Stimulated activated CD8-positive, alpha-beta memory T cell treated with anti-CD3 and anti-CD28 coated beads, Interleukin-2, amount 100 ng/mL, for 48 hours (primary cell): Measurements from ENCODE around the gene CBX6.
"Not testable (repeated sequence)": the region's sequence is repeated elsewhere in the genome, so short reads cannot be mapped to it uniquely, and the experiment has no call there.

ENCODE experiments used
- DNase-seq, 2 donors: peaks; one replicate each; pipeline ENCODE4 v3.0.0-alpha.2; 2020; ENCODE audit warnings: low read depth in 2 of 2

CBX6 gene

DNA sequence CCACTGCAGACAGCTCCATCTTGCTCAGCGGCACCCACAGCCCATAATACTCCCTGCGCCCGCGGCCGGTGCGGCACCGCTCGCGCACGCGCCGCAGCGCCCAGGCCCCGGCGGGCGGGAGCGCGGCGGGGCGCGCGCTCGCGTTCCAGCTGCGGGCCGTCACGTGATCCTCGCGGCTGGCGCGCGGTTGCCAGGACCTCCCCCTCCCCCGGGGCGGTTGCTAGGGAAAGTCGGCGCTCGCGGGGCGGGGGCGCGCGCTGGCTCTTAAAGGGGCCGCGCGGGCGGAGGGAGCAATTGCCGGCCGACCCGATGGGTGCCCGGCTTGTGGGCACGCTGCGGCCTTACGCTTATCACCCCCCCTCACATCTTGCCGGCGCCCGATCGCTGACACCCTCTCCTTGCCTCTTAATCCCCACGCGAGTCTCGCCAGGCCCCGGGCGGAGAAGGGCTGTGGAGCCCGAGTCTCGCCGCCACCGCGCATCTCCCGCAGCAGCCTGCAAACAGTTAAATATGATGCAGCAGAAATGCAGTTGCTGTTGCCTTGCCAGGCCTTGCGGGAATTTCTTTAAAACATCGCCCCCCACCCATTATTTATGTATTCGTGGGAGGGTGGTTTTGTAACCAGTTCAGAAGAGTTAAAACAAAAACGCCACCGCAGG lies at the start of gene CBX6:
CBX6 (minus strand) TSS at position 45 of the 659 bp plus-strand sequence; CDS start at position 19, 26 bp downstream.
- DNase-seq, result peak; percentile 94 to 95

DNA sequence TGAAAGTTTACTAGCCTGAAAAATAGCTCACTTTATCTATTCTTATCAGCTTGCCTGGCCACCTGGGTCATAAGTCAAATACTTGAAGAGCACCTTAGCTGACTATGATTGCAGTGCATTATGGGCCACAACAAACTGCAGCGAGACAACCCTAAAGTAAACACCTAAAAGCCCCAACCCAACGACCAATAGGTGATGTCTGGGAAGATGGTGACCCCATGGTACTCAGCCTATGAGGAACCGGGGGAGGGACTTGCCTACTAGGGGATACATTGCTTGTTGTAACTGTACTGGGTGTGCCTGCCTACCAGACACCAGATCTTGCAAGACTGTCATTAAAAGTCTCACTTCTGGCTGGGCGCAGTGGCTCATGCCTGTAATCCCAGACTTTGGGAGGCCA lies 49.8 kb upstream of the CBX6 start:
- no peak for DNase-seq

DNA sequence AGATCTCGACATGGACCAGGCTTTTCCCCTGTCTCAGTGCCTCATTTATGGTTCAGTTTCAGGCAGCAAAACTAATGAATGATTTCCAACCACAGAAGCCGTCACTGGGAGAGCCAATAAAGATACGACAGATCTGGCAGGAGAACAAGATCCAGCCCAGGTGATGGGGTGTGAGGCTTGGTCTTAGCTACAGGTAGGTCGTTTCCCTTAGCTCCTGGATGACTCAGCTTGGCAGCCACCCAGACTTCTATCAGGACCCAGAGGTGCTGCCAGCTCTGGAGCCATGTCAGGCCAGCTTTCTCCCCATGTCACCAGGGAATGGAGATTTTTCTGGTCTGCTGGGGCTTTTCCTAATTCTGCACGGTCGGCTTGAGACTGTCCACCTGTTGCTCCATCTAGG lies 49.1 kb upstream of the CBX6 start:
- no peak for DNase-seq

DNA sequence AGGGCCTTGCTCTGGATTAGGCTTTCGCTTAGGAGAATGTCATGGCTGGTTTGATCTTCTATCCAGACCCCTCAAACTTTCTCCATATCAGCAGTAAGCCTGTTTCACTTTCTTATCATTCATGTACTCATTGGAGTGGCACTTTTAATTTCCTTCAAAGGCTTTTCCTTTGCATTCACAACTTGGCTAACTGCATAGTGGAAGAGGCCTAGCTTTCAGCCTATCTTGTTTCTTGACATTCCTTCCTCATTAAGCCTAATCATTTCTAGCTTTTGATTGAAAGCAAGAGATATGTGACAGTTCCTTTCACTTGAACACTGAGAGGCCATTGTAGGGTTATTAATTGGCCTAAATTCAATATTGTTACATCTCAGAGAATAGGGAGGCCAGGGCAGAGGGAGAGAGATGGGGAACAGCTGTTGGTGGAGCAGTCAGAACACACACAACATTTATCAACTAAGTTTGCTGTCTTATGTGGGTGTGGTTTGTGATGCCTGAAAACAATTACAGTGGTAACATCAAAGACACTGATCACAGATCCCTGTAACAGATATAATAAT lies 47.7 kb upstream of the CBX6 start:
- no peak for DNase-seq

DNA sequence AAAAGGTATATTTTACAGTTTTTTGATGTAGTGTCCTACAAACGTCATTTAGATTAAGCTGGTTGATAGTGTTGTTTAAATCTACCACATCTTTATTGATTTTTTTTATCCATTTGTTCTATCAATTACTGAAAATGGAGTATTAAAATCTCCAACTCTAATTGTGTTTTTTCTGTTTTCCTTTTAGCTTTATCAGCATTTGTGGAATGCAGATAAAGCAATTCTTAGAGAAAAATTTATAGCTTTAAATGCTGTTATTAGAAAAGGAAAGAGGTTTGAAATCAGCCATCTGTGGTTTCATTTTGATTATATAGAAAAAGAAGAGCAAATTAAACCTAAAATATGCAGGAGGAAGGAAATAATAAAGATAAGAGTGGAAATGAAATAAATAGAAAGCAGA lies 39.4 kb upstream of the CBX6 start:
- DNase-seq, result no peak

DNA sequence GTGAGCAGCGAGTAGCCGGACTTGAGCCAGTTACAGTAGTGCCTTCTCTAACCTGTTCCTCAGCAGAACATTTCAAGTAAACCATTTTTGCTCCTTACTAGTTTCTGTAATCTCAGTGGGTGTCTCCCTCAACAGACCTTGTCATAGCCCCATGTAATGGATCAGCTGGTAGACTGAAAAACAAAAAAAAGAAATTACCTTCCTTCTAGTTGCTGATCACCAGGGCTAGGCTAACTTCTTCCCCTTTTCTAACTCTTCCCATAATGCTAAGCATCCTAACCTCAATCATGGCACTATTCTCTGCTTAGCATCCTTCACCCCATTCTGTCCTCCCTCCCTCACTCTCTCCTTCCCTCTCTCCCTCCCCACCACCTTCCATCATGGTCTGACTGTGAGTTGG lies 35.8 kb upstream of the CBX6 start:
- no peak for DNase-seq

DNA sequence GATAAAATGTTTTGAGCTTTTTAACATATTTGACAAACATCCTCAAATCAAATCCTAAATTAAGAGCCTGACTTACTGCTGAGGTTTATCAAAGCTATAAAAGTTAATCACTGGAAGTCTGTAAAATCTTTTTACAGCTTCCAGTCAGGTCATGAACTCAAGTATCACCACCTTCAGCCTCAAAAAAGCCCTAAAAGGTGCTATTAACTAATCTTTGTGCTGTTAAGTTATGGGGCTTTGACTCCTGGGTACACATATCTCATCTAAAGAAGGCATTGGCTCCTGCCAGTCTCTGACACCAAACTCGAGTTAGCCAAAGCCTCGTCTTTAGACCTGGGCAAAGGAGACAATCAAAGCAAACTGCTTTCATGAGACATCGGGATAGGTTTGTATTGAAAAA lies 34.0 kb upstream of the CBX6 start:
- no peak for DNase-seq

DNA sequence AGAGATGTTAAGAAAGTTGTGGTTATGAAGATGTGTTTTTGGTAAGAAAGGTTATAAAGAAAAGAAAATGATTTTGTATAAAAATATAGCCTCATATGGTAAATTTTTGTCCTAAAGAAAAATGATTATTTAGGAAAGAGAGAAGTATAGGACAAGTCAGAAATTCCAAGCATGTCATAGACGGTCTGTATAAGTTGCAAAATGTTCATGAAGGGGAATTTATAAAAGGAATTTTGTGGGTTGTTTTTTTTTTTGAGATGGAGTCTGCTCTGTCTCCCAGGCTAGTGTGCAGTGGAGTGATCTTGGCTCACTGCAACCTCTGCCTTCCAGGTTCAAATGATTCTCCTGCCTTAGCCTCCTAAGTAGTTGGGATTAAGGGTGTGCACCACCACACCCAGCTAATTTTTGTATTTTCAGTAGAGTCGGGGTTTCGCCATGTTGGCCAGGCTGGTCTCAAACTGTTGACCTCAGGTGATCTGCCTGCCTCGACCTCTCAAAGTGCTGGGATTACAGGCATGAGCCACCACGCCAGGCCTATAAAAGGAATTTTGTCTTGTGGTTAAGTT lies 32.1 kb upstream of the CBX6 start:
- DNase-seq, result not testable (repeated sequence)

DNA sequence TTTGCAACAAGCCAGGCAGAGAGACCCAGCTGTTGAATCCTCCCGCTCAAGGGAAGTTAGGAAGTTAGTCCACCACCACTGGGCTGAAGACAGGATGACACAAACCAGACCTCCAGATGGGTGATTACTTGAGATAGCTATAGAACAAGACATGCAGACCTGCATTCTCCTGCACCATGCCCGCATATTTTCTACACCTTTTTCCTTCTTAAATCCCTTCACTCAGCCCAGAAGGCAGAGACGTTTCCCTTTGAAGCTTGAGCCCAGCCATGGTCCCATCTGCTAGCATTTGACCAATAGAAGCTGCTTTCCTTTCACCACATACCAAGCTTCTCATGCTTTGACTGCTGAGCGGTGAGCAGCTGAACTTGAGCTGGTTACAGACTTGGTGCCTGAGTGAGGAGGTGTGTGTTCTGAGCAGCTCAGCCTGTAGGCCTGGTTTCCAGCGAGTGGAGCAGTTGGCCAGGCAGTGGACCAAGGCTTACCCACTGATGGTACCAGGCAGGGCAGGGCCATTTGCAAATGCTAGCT lies 29.2 kb upstream of the CBX6 start:
- DNase-seq, result no peak

DNA sequence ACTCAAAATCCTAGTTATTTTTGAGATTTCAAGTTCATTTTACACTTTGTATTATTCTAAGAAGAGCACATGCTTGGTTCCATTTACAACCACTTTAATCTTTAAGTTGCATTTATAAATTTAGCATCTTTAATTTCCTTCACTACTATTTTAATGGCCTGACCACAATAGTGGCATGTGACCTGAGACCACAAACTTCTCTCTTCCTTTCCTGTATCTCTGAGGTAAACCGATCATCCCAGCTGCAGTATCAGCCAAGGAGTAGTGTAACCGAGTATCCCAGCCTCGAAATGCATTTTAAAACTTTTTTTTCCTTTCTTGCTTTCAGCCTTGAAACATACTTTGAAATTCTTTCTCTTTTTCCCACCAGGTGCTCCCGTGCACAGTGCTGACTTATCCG lies 28.7 kb upstream of the CBX6 start:
- no peak for DNase-seq

DNA sequence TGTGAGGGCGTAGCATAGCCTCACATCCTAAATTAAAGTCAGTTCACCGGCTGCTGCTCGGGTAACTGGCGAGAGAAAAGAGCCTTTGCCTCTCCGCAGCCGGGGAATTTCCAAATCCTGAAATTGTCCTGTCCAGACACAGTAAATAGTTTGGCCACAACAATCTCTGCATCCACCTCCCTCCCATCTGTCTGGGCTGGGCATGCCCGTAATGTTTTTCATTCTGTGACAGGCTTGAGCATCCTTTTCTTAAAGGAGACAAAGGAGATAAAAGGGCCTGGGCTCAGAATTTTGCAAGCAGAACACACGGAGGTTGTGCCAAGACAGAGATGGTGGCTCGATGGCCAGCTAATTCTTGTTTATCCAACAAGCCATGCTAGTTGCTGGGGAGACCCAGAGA lies 19.2 kb upstream of the CBX6 start:
- DNase-seq, result no peak

DNA sequence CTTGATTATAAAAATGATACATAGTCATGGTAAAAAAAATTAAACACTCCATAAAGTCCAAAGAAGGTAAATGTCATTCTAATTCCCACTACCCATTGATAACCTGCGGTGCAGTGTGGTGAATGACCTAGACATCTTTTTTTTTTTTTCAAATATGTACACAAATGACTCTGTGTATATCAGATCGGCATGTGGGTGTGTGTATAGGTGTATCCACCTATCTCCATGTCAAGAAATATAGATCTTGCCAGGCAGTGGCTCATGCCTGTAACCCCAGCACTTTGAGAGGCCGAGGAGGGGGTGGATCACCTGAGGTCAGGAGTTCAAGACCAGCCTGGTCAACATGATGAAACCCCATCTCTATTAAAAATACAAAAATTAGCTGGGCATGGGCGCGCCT lies 18.4 kb upstream of the CBX6 start:
- no peak for DNase-seq

DNA sequence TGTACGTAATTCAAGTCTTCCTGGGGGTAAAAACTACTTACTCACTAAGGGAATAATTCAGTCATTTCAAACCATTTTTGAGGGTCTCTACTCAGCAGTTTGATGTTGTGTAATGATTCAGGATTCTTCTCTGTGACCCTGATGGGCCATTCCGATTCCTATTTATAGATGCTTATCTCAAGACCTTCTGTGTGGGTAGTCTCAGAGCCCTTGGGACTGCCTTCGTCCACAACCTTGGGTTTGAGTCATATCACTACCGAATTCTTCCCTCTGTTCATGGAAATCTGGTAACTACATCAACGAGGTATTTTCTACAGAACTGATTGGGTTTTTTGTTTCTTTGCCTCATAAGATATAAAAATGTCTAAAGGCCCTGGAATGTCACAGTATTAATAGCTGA lies 14.3 kb upstream of the CBX6 start:
- no peak for DNase-seq

DNA sequence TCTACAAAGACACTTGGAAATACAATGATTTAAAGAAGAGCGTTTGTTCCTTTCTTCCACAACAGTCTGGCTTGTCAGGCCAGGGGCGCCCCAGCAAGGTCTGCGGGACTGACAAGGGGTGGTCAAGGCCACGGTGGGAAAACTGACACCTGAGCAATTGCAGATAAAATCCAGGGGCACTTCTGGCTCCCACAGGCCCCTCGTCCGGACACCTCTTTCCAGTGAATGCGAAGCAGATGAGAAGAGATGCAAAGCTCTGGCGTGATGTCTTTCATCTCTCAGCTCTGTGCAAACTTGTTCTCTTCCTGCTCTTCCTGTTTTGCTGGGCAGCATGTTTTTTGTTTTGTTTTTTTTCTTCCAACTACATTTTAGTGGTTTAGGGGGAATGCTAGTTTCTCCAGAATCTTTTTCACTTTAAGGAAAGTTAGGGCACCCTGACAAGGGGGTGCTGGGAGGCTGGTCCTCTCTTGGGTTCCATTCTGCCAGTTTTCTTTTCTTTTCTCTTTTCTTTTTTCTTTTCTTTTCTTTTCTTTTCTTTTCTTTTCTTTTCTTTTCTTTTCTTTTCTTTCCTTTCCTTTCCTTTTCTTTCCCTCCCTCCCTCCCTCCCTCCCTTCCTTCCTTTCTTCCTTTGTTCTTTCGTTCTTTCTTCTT lies 11.1 kb upstream of the CBX6 start:
- no peak for DNase-seq

DNA sequence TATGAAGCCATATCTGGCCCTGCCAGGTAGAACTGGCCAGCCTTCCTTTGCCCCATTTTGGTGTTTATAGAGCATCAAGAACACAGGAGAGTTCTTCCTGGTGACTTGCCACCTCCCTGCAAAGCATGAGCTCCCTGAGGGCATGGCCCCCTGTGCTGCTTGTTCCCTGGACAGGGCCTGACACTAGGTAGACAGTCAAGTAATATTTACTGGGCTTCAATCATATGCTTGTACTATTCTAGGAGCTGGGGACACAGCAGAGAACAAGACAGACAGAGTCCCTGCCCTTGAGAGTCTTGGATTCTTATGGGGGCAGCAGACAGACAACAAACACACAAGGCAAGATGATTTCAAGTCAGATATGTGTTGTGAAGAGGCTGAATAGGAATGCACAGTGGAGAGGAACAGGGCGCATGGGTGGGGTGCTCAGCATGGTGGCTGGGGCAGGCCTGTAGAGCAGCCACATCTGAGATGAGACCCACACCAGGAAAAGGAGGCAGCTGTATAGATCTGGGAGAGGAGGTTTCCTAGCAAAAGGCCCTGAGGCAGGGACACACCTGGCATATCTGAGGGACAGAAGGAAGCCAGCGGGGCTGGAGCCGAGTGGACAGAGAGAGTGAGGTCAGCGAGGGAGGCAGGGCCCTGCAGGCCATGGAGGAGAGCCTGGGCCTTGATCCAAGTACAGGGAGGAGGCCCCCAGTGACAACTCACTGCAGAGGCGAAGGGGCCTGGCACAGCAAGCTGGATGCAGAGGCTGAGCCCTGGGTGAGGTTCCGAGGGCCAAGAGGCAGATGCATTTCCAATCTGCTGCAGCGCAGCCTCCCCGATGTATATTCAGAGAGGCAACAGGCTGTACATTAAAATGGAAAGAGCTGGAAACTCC lies 10.2 kb upstream of the CBX6 start:
- DNase-seq, result no peak

DNA sequence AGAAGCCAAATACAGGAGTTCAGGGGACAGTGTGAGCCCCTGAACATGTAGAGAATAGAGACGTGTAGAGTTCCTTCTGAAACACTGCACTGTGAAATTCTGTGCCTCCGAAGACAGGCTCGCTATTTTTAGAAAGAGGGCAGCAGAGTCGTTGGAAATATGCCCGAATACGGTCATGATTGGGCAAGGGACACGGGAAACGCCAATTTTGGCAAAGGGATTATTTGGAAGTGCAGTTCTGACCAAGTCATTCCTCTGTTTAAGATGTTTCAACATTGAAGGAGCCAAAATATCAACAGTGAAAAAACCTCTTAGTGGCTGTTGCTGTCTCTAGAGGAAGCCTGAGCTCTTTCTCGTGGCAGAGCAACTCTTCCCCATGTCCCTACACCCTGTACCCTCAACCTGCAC lies 9.5 kb upstream of the CBX6 start:
- no peak for DNase-seq

DNA sequence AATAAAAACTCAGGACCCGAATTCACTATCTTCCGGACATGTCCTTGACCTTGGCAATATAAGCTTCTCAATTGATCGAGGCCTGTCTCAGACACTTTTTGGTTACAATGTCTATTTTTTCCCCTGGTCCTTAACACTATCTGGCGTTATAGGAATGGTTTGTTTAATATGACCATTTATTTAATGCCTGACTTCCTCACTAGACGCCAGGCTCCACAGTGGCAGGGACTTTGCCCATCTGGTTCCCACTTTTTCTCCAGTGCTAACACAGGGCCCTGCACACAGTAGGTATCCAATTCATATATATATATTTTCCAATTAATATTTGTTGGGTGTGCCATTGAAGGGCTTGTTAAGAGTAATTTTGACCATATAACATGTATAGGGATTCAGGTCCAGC lies 7.9 kb upstream of the CBX6 start:
- DNase-seq, result no peak

DNA sequence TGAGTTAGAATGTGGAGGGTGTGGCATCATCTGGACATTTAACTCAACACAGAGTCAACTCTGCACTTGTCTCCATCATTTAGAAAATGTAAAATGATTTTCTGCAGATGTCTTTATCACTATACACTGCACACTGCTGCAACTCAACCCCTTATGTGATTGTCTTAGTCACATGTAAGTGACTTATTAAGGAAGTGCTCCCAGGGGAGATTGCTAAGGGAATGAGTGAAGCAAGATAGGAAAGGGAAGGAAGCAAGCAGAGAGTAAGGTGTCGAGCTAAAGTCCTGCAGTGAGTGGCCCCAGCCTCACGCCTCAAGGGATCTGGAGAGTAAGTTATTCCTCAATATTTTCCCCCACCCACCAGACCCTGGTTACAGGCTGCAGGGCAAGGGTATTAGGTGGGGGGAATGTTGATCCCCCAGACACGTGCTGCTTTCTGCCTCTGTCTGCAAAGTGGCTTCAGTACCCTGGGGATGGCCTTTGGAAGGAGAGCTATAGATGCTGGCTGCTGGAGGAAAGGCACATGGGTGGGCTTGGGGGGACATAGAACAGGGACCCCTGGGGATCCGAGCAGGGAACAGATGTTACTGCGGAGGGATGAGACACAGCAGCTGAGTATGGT lies 7.2 kb upstream of the CBX6 start:
- DNase-seq, result no peak

DNA sequence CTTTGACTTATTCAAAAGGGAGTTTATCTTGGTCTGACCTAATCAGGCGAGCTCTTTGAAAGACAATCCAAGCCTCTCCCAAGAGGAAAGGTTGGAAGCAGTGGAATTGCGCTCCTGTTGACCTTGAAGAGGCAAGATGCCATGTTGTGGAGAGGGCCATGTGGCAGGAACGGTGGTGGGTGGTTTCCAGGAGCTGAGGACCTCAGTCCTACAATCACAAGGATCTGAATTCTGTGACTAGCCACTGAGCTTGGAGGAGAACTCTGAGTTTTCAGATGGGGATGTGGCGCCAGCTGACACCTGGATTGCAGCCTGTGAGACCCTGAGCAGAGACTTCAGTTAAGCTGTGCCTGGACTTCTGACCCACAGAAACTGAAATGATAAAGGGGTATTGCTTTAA lies 6.0 kb upstream of the CBX6 start:
- no peak for DNase-seq

DNA sequence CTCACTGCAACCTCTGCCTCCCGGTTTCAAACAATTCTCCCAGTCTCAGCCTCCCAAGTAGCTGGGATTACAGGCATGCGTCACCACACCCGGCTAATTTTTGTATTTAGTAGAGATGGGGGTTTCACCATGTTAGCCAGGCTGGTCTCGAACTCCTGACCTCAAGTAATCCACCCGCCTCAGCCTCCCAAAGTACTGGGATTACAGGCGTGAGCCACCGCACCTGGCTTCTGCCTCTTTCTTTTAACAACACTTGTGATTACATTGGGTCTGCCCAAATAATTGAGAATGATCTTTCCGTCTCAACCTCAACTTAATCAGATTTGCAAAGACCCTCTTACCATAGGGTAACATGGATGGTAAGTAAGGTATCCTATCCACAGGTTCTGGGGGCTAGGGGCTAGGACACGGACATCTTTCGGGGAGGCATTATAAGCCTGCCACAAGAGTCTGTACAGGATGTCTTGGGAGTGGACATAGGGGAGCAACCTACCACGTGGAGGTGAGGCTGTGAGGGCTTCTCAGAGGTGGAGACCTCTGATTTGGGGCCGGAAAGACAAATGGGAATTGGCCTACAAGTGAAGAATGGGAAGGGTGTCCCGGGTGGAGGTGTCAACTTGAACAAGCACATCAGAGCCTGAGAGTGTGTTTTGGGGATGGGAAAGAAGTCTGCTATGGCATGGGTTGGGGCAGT lies 2.7 kb upstream of the CBX6 start:
- no peak for DNase-seq
